Caco-2 (cell line): ENCODE results near the gene PDX1. TPM values are rescaled to one million over a fixed set of nuclear protein-coding genes. Genes with fewer than 3 reads are reported as not detected.
A peak's percentile ranks its signal among the peaks of the same experiment; 100 is the strongest.

Source experiments
- BruUV-seq: library from RNA; stranded (reverse); fragments of 400-500 nt; replicated peaks from 2 replicates; lab custom pipeline; 2021; lab: Mats Ljungman, UMichigan
- CTCF ChIA-PET: fragments of 300-600 bp; sonication (Branson Sonifier 250); formaldehyde crosslinking; loops from one replicate; lab custom pipeline; 2022; ENCODE audit warnings: antibody characterized with exemption; lab: Charles Lee
- POLR2A ChIA-PET: fragments of 300-600 bp; sonication (Branson Sonifier 250); formaldehyde crosslinking; loops from one replicate; lab custom pipeline; 2022; ENCODE audit warnings: antibody characterized with exemption; lab: Charles Lee
- DNase-seq, 2 experiments: peaks; one replicate each; pipeline versions ENCODE4 v3.0.0 to v3.0.0-alpha.2; 2020 to 2022
- H3K27me3 ChIP-seq: replicated peaks from 2 replicates; pipeline ENCODE4 v1.6.0; 2011; ENCODE audit warnings: low read length; ENCODE audit not compliant: control insufficient read depth, insufficient read depth
- H3K36me3 ChIP-seq: 2 replicates; pipeline ENCODE4 v1.5.1; 2011; ENCODE audit warnings: low read length; ENCODE audit not compliant: control insufficient read depth, insufficient read depth
- H3K4me1 ChIP-seq: fragments of 250-450 bp; sonication (Bioruptor Pico); 2 replicates; pipeline ENCODE4 v1.5.1; 2020; ENCODE audit warnings: mild to moderate bottlenecking
- H3K4me3 ChIP-seq: 2 replicates; pipeline ENCODE4 v1.5.1; 2011; ENCODE audit warnings: low read depth, mild to moderate bottlenecking, control low read depth, low read length
- H3K9me3 ChIP-seq: fragments of 250-450 bp; sonication (Bioruptor Pico); 2 replicates; pipeline ENCODE4 v1.5.1; 2020; ENCODE audit warnings: mild to moderate bottlenecking, moderate library complexity
- H3K27ac Mint-ChIP-seq: one replicate; pipeline ENCODE4 v1.8.0; 2022; ENCODE audit warnings: mixed read lengths; ENCODE audit not compliant: unreplicated experiment
- H3K27me3 Mint-ChIP-seq: one replicate; pipeline ENCODE4 v1.8.0; 2022; ENCODE audit warnings: mixed read lengths; ENCODE audit not compliant: insufficient read depth, unreplicated experiment
- H3K36me3 Mint-ChIP-seq: one replicate; pipeline ENCODE4 v1.8.0; 2022; ENCODE audit warnings: mild to moderate bottlenecking, mixed read lengths; ENCODE audit not compliant: insufficient read depth, unreplicated experiment
- H3K4me1 Mint-ChIP-seq: one replicate; pipeline ENCODE4 v1.8.0; 2022; ENCODE audit warnings: low read depth, mixed read lengths; ENCODE audit not compliant: unreplicated experiment
- H3K4me3 Mint-ChIP-seq: one replicate; pipeline ENCODE4 v1.8.0; 2022; ENCODE audit warnings: mild to moderate bottlenecking, moderate library complexity, mixed read lengths; ENCODE audit not compliant: unreplicated experiment
- H3K9me3 Mint-ChIP-seq: one replicate; pipeline ENCODE4 v1.8.0; 2022; ENCODE audit warnings: mixed read lengths; ENCODE audit not compliant: unreplicated experiment
- intact Hi-C: fragments of 100-400 bp; cut with micrococcal nuclease; formaldehyde crosslinking; loops from one replicate; pipeline ENCODE4 v1.10.0; 2022; ENCODE audit not compliant: unreplicated experiment
- total RNA-seq: library from RNA; stranded (reverse); gene quantifications from 2 replicates; pipeline ENCODE4 v1.2.3, GENCODE V29; 2022
- TF ChIP-seq, protein P1 (sequence below), 2 experiments: fragments of 200-600 bp in 1 of 2; IDR thresholded peaks; 1 replicate in 1 of 2; 2 replicates in 1 of 2; pipeline versions ENCODE4 v1.5.1 to v1.8.0; 2011 to 2022; ENCODE audit warnings: antibody characterized with exemption in 1 of 2, control low read depth in 1 of 2, inconsistent platforms in 1 of 2, low read depth in 1 of 2, low read length in 1 of 2, mild to moderate bottlenecking in 1 of 2, moderate library complexity in 1 of 2; ENCODE audit not compliant: insufficient read depth in 1 of 2, severe bottlenecking in 1 of 2, unreplicated experiment in 1 of 2

PDX1 gene
- total RNA-seq, 1 experiment from 2014 or later: 3.7 TPM

DNA sequence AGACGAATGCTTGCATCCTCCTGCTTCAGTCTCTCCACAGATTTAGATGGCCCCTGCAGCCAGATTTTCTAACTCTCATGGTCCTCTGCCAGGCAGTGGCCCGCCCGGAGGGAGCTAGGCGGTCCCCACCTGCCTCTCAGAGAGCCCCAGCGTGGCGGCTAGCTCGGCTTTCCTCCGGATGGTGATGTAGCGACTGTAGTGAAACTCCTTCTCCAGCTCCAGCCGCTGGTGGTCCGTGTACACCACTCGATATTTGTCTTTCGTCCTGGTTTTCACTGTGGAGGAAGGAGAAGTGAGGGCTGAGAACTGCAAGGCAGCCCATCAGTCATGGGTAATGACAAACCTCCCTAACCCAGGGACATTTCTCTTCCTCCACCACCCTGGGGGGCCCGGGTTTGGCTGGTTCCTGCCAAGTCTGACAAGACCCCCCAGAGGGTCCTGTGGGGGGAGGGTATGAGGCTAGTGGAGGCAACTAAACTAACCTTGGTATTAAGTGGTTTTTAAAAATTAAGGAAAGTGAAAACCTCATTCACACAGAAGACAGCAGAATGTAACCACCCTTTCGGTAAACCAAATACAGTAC, 45.0 kb downstream of the PDX1 start:
- POLR2A ChIA-PET: interaction anchor here (0.6 kb wide), 1 partner anchor 11 kb away, joined by 6 read pairs; no protein-coding TSS in a partner anchor
- intact Hi-C loops: loop anchor here (5.0 kb wide), 3 partner anchors 343 to 1008 kb away; partner anchors contain the start of genes LNX2, MTIF3 and POLR1D
- Mint-ChIP-seq H3K36me3 (peaks cover 95% of the 10 kb centered on the region), H3K4me1 (peaks cover 26% of the 10 kb centered on the region), H3K27ac (peak overlapping the region; percentile 65), H3K27me3 (no peaks in the 10 kb centered on the region), H3K4me3 (peak overlapping the region; percentile 99), H3K9me3 (no peaks in the 10 kb centered on the region)
- Histone ChIP-seq H3K4me3 (peak overlapping the region; percentile 96), H3K4me1 (peaks cover 53% of the 10 kb centered on the region), H3K27me3 (no peaks in the 10 kb centered on the region), H3K36me3 (peaks cover 9% of the 10 kb centered on the region), H3K9me3 (no peaks in the 10 kb centered on the region)
- CTCF ChIA-PET: interaction anchor here (1.1 to 1.3 kb wide), 3 partner anchors 11 to 96 kb away, joined by 3 to 7 read pairs (median 3); no protein-coding TSS in a partner anchor
- TF ChIP-seq, protein P1, sequence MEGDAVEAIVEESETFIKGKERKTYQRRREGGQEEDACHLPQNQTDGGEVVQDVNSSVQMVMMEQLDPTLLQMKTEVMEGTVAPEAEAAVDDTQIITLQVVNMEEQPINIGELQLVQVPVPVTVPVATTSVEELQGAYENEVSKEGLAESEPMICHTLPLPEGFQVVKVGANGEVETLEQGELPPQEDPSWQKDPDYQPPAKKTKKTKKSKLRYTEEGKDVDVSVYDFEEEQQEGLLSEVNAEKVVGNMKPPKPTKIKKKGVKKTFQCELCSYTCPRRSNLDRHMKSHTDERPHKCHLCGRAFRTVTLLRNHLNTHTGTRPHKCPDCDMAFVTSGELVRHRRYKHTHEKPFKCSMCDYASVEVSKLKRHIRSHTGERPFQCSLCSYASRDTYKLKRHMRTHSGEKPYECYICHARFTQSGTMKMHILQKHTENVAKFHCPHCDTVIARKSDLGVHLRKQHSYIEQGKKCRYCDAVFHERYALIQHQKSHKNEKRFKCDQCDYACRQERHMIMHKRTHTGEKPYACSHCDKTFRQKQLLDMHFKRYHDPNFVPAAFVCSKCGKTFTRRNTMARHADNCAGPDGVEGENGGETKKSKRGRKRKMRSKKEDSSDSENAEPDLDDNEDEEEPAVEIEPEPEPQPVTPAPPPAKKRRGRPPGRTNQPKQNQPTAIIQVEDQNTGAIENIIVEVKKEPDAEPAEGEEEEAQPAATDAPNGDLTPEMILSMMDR (IDR thresholded peaks at IDR 0.05; ENCODE audit: insufficient read depth in 1 of 2, low read depth in 1 of 2, low read length in 1 of 2, severe bottlenecking in 1 of 2, unreplicated experiment in 1 of 2): no peak
- BruUV-seq: no TSS peak
- DNase-seq: no peak

DNA sequence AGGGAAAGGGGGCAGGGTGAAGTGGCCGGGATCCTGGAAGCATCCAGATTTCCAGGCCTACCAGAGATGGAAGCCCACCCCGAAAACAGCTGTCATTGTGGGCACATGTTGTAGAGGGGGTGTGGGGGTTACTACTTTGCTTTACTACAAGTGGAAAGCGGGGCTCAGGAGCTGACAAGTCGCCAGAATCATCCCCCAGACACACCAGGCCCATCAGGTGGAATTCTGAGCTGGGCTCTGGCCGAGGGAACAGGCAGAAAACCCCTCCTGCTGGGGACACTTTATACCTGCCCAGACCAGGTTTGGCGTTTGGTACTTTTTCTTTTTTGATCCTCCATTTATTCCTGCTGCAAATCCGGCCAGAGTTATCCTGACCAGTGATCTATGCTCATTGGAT, 45.5 kb downstream of the PDX1 start:
- H3K9me3 ChIP-seq: no peaks in the 10 kb centered on the region
- H3K9me3 Mint-ChIP-seq: no peaks in the 10 kb centered on the region
- H3K36me3 Mint-ChIP-seq: peaks cover 90% of the 10 kb centered on the region
- ChIA-PET POLR2A (interaction anchor here (1.6 kb wide), 1 partner anchor 11 kb away, joined by 5 read pairs; no protein-coding TSS in a partner anchor), CTCF (interaction anchor here (1.1 to 4.6 kb wide), 3 partner anchors 11 to 139 kb away, joined by 3 to 41 read pairs (median 3); no protein-coding TSS in a partner anchor)
- H3K27me3 ChIP-seq: no peaks in the 10 kb centered on the region
- H3K4me3 Mint-ChIP-seq: peak overlapping the region; percentile 99
- no peaks in the 10 kb centered on the region for H3K27me3 Mint-ChIP-seq
- H3K4me3 ChIP-seq: peak overlapping the region; percentile 96
- TF ChIP-seq, protein P1 (IDR thresholded peaks at IDR 0.05; ENCODE audit: insufficient read depth in 1 of 2, low read depth in 1 of 2, low read length in 1 of 2, severe bottlenecking in 1 of 2, unreplicated experiment in 1 of 2): no peak
- peak overlapping the region; percentile 65 for H3K27ac Mint-ChIP-seq
- peaks cover 9% of the 10 kb centered on the region for H3K36me3 ChIP-seq
- peak in 1 of 2 experiments; percentile 32 for DNase-seq
- H3K4me1 Mint-ChIP-seq: peaks cover 22% of the 10 kb centered on the region
- BruUV-seq: no TSS peak
- H3K4me1 ChIP-seq: peaks cover 53% of the 10 kb centered on the region
- intact Hi-C loops: loop anchor here (5.0 kb wide), 3 partner anchors 343 to 1008 kb away; partner anchors contain the start of genes LNX2, MTIF3 and POLR1D

DNA sequence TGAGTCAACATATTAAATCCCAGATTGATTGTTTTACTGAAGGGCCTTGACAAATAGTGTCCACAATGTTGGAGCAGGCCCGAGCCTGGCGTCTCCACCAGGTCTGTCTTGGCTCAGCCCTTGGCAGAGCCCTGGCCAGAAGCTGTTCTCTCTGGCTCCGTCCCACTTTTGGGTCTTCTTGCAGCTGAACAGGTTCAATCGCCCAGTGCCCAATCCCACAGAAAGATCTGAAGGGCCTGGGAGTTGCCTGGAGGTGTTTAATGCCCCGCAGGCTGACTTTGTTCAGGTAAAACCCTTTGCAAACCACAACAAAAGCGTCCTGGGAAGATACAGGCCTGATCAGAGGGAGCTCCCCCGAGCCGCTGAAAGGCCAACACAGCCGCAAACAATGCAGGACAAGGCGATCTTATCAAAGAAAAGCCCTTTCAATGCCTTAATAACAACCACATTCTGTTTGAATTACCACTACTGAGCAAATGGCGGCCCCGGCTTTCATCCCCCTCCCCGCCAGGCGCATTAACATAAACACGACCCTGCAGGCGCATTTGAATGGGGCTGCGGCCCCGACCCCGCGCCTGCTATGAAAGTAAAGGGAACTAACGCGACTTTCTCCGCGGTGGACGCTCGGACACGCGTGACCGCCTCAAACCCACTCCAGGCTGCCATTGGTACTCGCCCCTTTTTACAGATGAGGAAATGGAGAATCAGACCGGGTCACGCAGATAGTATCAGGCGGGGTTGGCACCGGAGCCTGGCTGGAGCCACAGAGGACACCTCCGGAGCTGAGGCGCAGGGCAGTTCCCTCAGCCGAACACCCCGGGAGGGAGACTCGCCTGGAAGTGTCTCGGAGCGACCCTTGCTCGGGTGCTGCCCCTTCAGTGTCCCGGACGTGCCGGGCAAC, 46.2 kb downstream of the PDX1 start:
- Histone ChIP-seq H3K9me3 (no peaks in the 10 kb centered on the region), H3K4me3 (peak overlapping the region; percentile 96), H3K36me3 (peaks cover 9% of the 10 kb centered on the region), H3K27me3 (no peaks in the 10 kb centered on the region), H3K4me1 (peaks cover 55% of the 10 kb centered on the region)
- H3K4me1 Mint-ChIP-seq: peaks cover 22% of the 10 kb centered on the region
- H3K27me3 Mint-ChIP-seq: no peaks in the 10 kb centered on the region
- TF ChIP-seq, protein P1 (IDR thresholded peaks at IDR 0.05; ENCODE audit: insufficient read depth in 1 of 2, low read depth in 1 of 2, low read length in 1 of 2, severe bottlenecking in 1 of 2, unreplicated experiment in 1 of 2): no peak
- H3K36me3 Mint-ChIP-seq: peaks cover 83% of the 10 kb centered on the region
- BruUV-seq: no TSS peak
- peak; percentile 87 to 92 for DNase-seq
- ChIA-PET POLR2A (interaction anchor here (0.5 to 1.6 kb wide), 3 partner anchors 12 to 1212 kb away, joined by 3 to 9 read pairs (median 5); no protein-coding TSS in a partner anchor), CTCF (interaction anchor here (1.1 to 4.6 kb wide), 3 partner anchors 12 to 139 kb away, joined by 3 to 41 read pairs (median 3); no protein-coding TSS in a partner anchor)
- peak overlapping the region; percentile 99 for H3K4me3 Mint-ChIP-seq
- H3K9me3 Mint-ChIP-seq: no peaks in the 10 kb centered on the region
- intact Hi-C loops: loop anchor here (5.0 kb wide), 3 partner anchors 344 to 1009 kb away; partner anchors contain the start of genes LNX2, MTIF3 and POLR1D
- H3K27ac Mint-ChIP-seq: peak overlapping the region; percentile 65
